PC-9 (cell line): ENCODE data around the gene ARHGAP42.

Experiments used
- CTCF ChIP-seq: fragments of 200-600 bp; sonication (generic); conservative IDR thresholded peaks from 2 replicates; pipeline ENCODE4 v1.6.1; 2017; ENCODE audit warnings: mixed run types, antibody characterized with exemption, mild to moderate bottlenecking, moderate library complexity
- EZH2 ChIP-seq: fragments of 200-600 bp; sonication (generic); IDR thresholded peaks from 2 replicates; pipeline ENCODE4 v1.8.0; 2017; ENCODE audit warnings: antibody characterized with exemption, low read depth

GRCh38 chr11:100810666-100811065, 123.6 kb downstream of the ARHGAP42 start:
- TF ChIP-seq CTCF (no peak), EZH2 (no peak)
